H1 (cell line): ENCODE measurements around the gene ITLN1. TPM values are rescaled to one million over a fixed set of nuclear protein-coding genes. Genes with fewer than 3 reads are reported as not detected.

ENCODE experiments used
- CTCF ChIA-PET: fragments of 300-600 bp; sonication (Branson Sonifier 250); formaldehyde crosslinking; loops from one replicate; lab custom pipeline; 2021; ENCODE audit not compliant: partially characterized antibody; lab: Charles Lee
- POLR2A ChIA-PET: fragments of 300-600 bp; sonication (Branson Sonifier 250); formaldehyde crosslinking; loops from one replicate; lab custom pipeline; 2021; ENCODE audit warnings: inconsistent platforms; ENCODE audit not compliant: partially characterized antibody; lab: Charles Lee
- DNase-seq, 2 experiments: peaks; one replicate each; pipeline versions ENCODE4 v3.0.0 to v3.0.0-alpha.2; 2010 to 2022; ENCODE audit warnings: low spot score in 2 of 2, low read depth in 1 of 2, mixed read lengths in 1 of 2
- FAIRE-seq: peaks from 2 replicates; lab custom pipeline; 2011; peaks lifted over from hg19 to GRCh38; lab: Jason Lieb, UNC
- H2AFZ ChIP-seq: 2 replicates; pipeline ENCODE4 v1.8.1; 2012; ENCODE audit warnings: low read length, inconsistent platforms
- H2AK5ac ChIP-seq: 2 replicates; pipeline ENCODE4 v1.6.1; 2013; ENCODE audit warnings: low read depth, low read length
- H2BK120ac ChIP-seq: replicated peaks from 2 replicates; pipeline ENCODE3; 2013; ENCODE audit warnings: low read depth, low read length, inconsistent platforms
- H2BK12ac ChIP-seq: 2 replicates; pipeline ENCODE4 v1.6.1; 2013; ENCODE audit warnings: low read depth, low read length
- H2BK15ac ChIP-seq: 2 replicates; pipeline ENCODE4 v1.6.1; 2013; ENCODE audit warnings: low read length
- H2BK20ac ChIP-seq: 2 replicates; pipeline ENCODE4 v1.6.1; 2013; ENCODE audit warnings: low read length
- H2BK5ac ChIP-seq: 2 replicates; pipeline ENCODE4 v1.6.1; 2013; ENCODE audit warnings: low read depth, low read length
- H3K14ac ChIP-seq: 2 replicates; pipeline ENCODE4 v1.6.1; 2013; ENCODE audit warnings: inconsistent platforms; ENCODE audit not compliant: insufficient read length
- H3K18ac ChIP-seq: 2 replicates; pipeline ENCODE4 v1.6.1; 2013; ENCODE audit warnings: low read length; ENCODE audit errors: extremely low read depth
- H3K23ac ChIP-seq: 2 replicates; pipeline ENCODE4 v1.6.1; 2013; ENCODE audit warnings: inconsistent platforms; ENCODE audit not compliant: insufficient read length
- H3K23me2 ChIP-seq: 2 replicates; pipeline ENCODE4 v1.6.1; 2013; ENCODE audit warnings: low read depth, low read length
- H3K27ac ChIP-seq: 2 replicates; pipeline ENCODE4 v1.6.1; 2011; ENCODE audit warnings: low read depth, low read length, inconsistent platforms
- H3K27me3 ChIP-seq, 4 experiments: replicated peaks in 1 of 4; 1 replicate in 1 of 4; 2 replicates in 3 of 4; pipeline versions ENCODE4 v1.6.1 to v1.8.1; 2011 to 2013; ENCODE audit warnings: low read length in 3 of 4, mild to moderate bottlenecking in 3 of 4, inconsistent platforms in 2 of 4, mixed read lengths in 2 of 4, moderate library complexity in 1 of 4; ENCODE audit not compliant: control insufficient read depth in 3 of 4, insufficient read depth in 3 of 4; ENCODE audit errors: extremely low read depth in 1 of 4
- H3K36me3 ChIP-seq, 4 experiments: 2 replicates each; pipeline versions ENCODE4 v1.6.1 to v1.8.1; 2011 to 2013; ENCODE audit warnings: mild to moderate bottlenecking in 4 of 4, low read length in 3 of 4, moderate library complexity in 2 of 4, control low read depth in 1 of 4, inconsistent platforms in 1 of 4; ENCODE audit not compliant: insufficient read depth in 4 of 4, control insufficient read depth in 2 of 4
- H3K4ac ChIP-seq: replicated peaks from 2 replicates; pipeline ENCODE3; 2013; ENCODE audit warnings: low read length, low read depth, mixed read lengths, inconsistent platforms; ENCODE audit not compliant: insufficient read length
- H3K4me1 ChIP-seq, 4 experiments: replicated peaks in 1 of 4; 1 replicate in 1 of 4; 2 replicates in 3 of 4; pipeline versions ENCODE4 v1.6.1 to v1.8.1; 2011 to 2013; ENCODE audit warnings: low read length in 3 of 4, inconsistent platforms in 2 of 4, mixed read lengths in 1 of 4; ENCODE audit not compliant: insufficient read depth in 4 of 4, control insufficient read depth in 3 of 4
- H3K4me2 ChIP-seq, 2 experiments: 2 replicates each; pipeline versions ENCODE4 v1.6.1 to v1.8.1; 2011 to 2013; ENCODE audit warnings: low read depth in 2 of 2, low read length in 2 of 2, control low read depth in 1 of 2, inconsistent platforms in 1 of 2, mild to moderate bottlenecking in 1 of 2; ENCODE audit not compliant: insufficient read depth in 1 of 2
- H3K4me3 ChIP-seq, 4 experiments: fragments of 200-600, 300-600 bp in 1 of 4; sonication (generic), shearing (Covaris generic), sonication (Bioruptor Twin) in 1 of 4; 2 replicates each; pipeline versions ENCODE4 v1.5.1 to v1.8.1; 2011 to 2016; ENCODE audit warnings: low read length in 4 of 4, low read depth in 3 of 4, control low read depth in 2 of 4, inconsistent platforms in 2 of 4, mild to moderate bottlenecking in 2 of 4, mixed read lengths in 1 of 4, moderate library complexity in 1 of 4; ENCODE audit not compliant: insufficient read depth in 2 of 4; ENCODE audit errors: extremely low read depth in 1 of 4
- H3K56ac ChIP-seq: replicated peaks from 2 replicates; pipeline ENCODE3; 2013; ENCODE audit warnings: low read depth, mild to moderate bottlenecking, mixed read lengths, low read length, inconsistent platforms; ENCODE audit not compliant: insufficient read length
- H3K79me1 ChIP-seq: 2 replicates; pipeline ENCODE4 v1.6.1; 2013; ENCODE audit warnings: low read depth, low read length, control low read depth
- H3K79me2 ChIP-seq, 2 experiments: 2 replicates each; pipeline versions ENCODE4 v1.6.1 to v1.8.1; 2012 to 2013; ENCODE audit warnings: low read length in 2 of 2, mild to moderate bottlenecking in 2 of 2, inconsistent platforms in 1 of 2; ENCODE audit not compliant: insufficient read depth in 2 of 2, control insufficient read depth in 1 of 2
- H3K9ac ChIP-seq, 4 experiments: replicated peaks in 1 of 4; 1 replicate in 1 of 4; 2 replicates in 3 of 4; pipeline versions ENCODE4 v1.6.1 to v1.8.1; 2011 to 2013; ENCODE audit warnings: low read depth in 3 of 4, low read length in 3 of 4, control low read depth in 2 of 4, mild to moderate bottlenecking in 2 of 4, moderate library complexity in 2 of 4, inconsistent platforms in 1 of 4; ENCODE audit errors: extremely low read depth in 1 of 4
- H3K9me3 ChIP-seq, 2 experiments: 2 replicates each; pipeline versions ENCODE4 v1.6.1 to v1.8.1; 2012 to 2013; ENCODE audit warnings: mild to moderate bottlenecking in 2 of 2, moderate library complexity in 2 of 2, control low read depth in 1 of 2, inconsistent platforms in 1 of 2, low read depth in 1 of 2, low read length in 1 of 2, mixed read lengths in 1 of 2; ENCODE audit not compliant: insufficient read depth in 2 of 2
- H4K20me1 ChIP-seq, 2 experiments: replicated peaks in 1 of 2; 2 replicates each; pipeline versions ENCODE3 to v1.8.1; 2011 to 2013; ENCODE audit warnings: inconsistent platforms in 2 of 2, low read length in 2 of 2, mild to moderate bottlenecking in 1 of 2; ENCODE audit not compliant: insufficient read depth in 2 of 2, control insufficient read depth in 1 of 2
- H4K5ac ChIP-seq: 2 replicates; pipeline ENCODE4 v1.6.1; 2013; ENCODE audit warnings: low read length, low read depth, mixed read lengths, inconsistent platforms; ENCODE audit not compliant: insufficient read length
- H4K8ac ChIP-seq: 2 replicates; pipeline ENCODE4 v1.8.0; 2013; ENCODE audit warnings: mild to moderate bottlenecking, moderate library complexity, low read length, inconsistent platforms; ENCODE audit not compliant: insufficient read depth; ENCODE audit errors: extremely low read depth
- H4K91ac ChIP-seq: replicated peaks from 2 replicates; pipeline ENCODE3; 2013; ENCODE audit warnings: low read length, mixed read lengths, inconsistent platforms; ENCODE audit not compliant: insufficient read length
- CHD1 ChIP-seq: IDR thresholded peaks from 2 replicates; pipeline ENCODE4 v1.6.1; 2012; ENCODE audit warnings: low read depth, low read length, improper control_type of control experiment
- CREB1 ChIP-seq: IDR thresholded peaks from 2 replicates; pipeline ENCODE4 v1.6.1; 2012; ENCODE audit warnings: inconsistent platforms
- SP2 ChIP-seq: IDR thresholded peaks from 2 replicates; pipeline ENCODE4 v1.6.1; 2012; ENCODE audit warnings: mild to moderate bottlenecking, low read length, inconsistent platforms
- TCF12 ChIP-seq: IDR thresholded peaks from 2 replicates; pipeline ENCODE4 v1.6.1; 2011; ENCODE audit warnings: low read depth, mild to moderate bottlenecking, low read length
- WGBS, 2 experiments: shearing (Covaris generic) in 1 of 2; methylation state at CpG; one replicate each; pipeline versions ENCODE4 v1.1.6 to v1.1.7; 2013 to 2015; ENCODE audit warnings: low lambda C conversion rate in 2 of 2, mixed read lengths in 2 of 2, inconsistent platforms in 1 of 2, low coverage in 1 of 2, missing lambda C conversion rate in 1 of 2; ENCODE audit not compliant: insufficient replicate concordance in 2 of 2, insufficient coverage in 1 of 2, insufficient read length in 1 of 2; ENCODE audit errors: extremely low coverage in 1 of 2, missing lambda C conversion rate in 1 of 2; 5-methylcytosine and 5-hydroxymethylcytosine counted together
- polyA plus RNA-seq, 7 experiments: library from polyadenylated mRNA; depleted of rRNA in 3 of 7; stranded (reverse) in 5 of 7; unstranded in 2 of 7; fragments of >200 nt in 5 of 7; fragments of 200-250 nt in 2 of 7; gene quantifications; 1 replicate in 5 of 7; 2 replicates in 1 of 7; 4 replicates in 1 of 7; pipeline versions ENCODE4 v1.2.1 to v1.2.3, GENCODE V29; 2011 to 2013; ENCODE audit warnings: missing spikeins in 2 of 7, mixed read lengths in 2 of 7
- total RNA-seq: library from RNA; stranded (reverse); fragmentation: NEBNext Ultra II Directional; extraction: Animal tissue kit (Norgen Biotek cat#: 25700); gene quantifications from 2 replicates; pipeline ENCODE4 v1.2.1, GENCODE V29; 2021

The ITLN1 gene
- total and polyA plus RNA-seq, 2 of the 8 experiments (the other 6 are each of a cell fraction or from before 2014, with no cell fraction given): not detected

GRCh38 chr1:160866695-160867260, 18.2 kb downstream of the ITLN1 start:
- Histone ChIP-seq H2AFZ (no peak overlapping the region), H3K14ac (no peak overlapping the region), H4K91ac (no peak overlapping the region), H2BK15ac (no peak overlapping the region), H2BK5ac (no peak overlapping the region), H3K4me1 (peaks cover 0 to 6% (median 0%) of the 10 kb centered on the region in 4 experiments; a peak in 1 of 7 replicates), H2BK12ac (no peak overlapping the region), H2BK120ac (no peak overlapping the region), H3K4me2 (no peak overlapping the region), H3K9me3 (no peaks in the 10 kb centered on the region), H2BK20ac (no peak overlapping the region), H3K27me3 (no peaks in the 10 kb centered on the region), H3K56ac (no peak overlapping the region), H3K27ac (no peak overlapping the region), H2AK5ac (no peak overlapping the region), H3K23ac (no peak overlapping the region), H4K20me1 (no peaks in the 10 kb centered on the region), H3K9ac (peak overlapping the region in 1 of 4 experiments; percentile 18; a peak in 1 of 7 replicates), H3K36me3 (no peaks in the 10 kb centered on the region), H3K18ac (no peak overlapping the region), H3K79me1 (no peaks in the 10 kb centered on the region), H3K79me2 (no peaks in the 10 kb centered on the region), H4K5ac (no peak overlapping the region), H3K4me3 (no peak overlapping the region), H3K4ac (no peak overlapping the region), H3K23me2 (no peaks in the 10 kb centered on the region), H4K8ac (no peak overlapping the region)
- DNase-seq (no peak), FAIRE-seq (no peak)
- ChIA-PET CTCF (interaction anchor here (0.9 to 1.8 kb wide), 2 partner anchors 10 to 84 kb away, joined by 4 to 8 read pairs; no protein-coding TSS in a partner anchor), POLR2A (no interaction called here)
- WGBS, 2 experiments: 91% methylated on average over 6 of the region's 6 CpGs; no CpG with 5 or more reads in 1 of the 2 experiments
- TF ChIP-seq CHD1 (no peak), SP2 (no peak), CREB1 (no peak), TCF12 (no peak)
